Amygdala (tissue), 56 donors: ENCODE results near the gene DPEP2NB.
"Not testable (repeated sequence)": the region's sequence is repeated elsewhere in the genome, so short reads cannot be mapped to it uniquely, and the experiment has no call there.

Experiments used
- DNase-seq, 56 donors: peaks; one replicate each; lab custom pipeline; 2025; lab: John Stamatoyannopoulos, UW

DPEP2NB gene

DNA sequence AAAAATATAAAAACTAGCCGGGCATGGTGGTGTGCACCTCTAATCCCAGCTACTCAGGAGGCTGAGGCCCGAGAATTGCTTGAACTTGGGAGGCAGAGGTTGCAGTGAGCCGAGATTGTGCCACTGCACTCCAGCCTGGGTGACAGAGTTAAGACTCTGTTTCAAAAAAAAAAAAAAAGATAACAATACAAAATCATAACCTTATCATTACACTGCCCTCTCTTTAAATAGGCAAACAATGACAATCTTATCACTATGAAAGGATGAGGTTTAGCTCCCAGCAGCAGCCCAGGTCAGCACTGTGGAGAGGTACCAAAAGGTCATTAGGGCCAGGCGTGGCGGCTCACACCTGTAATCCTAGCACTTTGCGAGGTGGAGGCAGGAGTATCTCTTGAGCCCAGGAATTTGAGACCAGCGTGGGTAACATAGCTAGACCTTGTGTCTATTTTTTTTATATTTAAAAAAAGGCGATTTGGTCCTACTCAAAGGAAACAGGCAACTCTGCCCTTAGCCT lies 3.5 kb upstream of the DPEP2NB start:
- DNase-seq, result no peak

DNA sequence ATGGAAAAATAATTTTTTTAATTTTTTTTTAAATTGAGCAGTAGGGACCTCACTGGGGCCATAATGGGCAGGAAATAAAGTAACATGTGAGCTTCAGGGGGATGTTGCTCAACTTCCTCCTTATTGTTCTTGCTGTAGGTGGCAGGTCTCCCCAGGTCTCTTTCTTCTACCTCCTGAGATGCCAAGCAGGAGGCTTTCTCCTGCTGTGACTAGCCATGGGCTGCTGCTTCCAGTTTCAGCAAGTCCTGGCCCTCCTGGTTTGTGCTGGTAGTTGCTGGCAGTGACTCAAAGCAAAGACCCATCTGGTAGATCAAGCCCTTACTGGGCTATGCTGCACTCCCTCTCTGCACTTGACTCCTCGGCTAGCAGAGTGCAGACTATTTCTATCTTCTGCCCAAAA lies 2.3 kb downstream of the DPEP2NB start:
- no peak for DNase-seq

- DNase-seq, result not testable (repeated sequence)
Measured at GRCh38 chr16:68009872-68010271, 5.8 kb downstream of the DPEP2NB start.

DNA sequence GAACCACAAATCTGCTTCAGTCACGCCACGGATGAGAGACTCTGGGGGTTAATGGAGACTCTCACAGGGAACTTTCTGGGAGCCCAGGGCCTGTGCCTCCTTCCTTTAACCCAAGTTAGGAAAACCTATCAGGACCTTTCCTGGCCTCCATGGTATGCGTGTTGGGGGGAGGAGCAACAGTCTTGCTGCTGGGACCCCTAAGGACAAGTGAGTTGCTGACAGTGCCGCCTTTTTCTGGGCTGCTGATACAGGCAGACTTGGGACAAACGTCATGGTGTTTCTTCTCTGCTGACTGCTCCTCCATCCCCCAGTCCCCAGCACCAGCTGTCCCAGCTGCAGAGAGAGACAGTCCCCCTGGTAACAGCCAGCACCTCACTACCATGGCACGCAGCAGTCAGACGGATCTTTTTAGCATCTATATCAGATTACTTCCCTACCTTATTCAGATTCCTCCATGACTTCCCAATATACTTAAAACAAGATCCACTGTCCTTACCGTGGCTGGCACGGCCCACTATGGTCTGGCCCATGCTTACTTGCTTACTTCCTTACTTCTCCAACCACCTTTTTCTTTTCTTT lies 6.5 kb downstream of the DPEP2NB start:
- DNase-seq, result no peak

- DNase-seq, result peak in 7 of 56 donors; percentile 2 to 50 (median 12)
Measured at GRCh38 chr16:68005786-68006286, 9.9 kb downstream of the DPEP2NB start.

DNA sequence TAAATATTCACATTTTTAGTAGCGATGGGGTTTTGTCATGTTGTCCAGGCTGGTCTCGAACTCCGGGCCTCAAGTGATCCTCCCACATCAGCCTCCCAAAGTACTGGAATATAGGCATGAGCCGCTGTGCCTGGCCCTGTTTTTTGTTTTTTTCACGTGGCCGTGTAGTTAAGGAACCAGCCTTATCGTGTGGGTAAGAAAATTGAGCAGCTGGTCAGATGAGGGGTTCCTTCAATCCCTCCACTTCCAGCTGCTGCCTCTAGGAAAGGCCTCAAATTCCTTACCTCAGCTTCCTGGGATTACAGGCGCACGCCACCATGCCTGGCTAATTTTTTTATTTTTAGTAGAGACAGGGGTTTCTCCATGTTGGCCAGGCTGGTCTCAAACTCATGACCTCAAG lies 10.5 kb downstream of the DPEP2NB start:
- DNase-seq, result no peak

GRCh38 chr16:68003031-68003430 lies 12.7 kb downstream of the DPEP2NB start:
- DNase-seq, result no peak

DNA sequence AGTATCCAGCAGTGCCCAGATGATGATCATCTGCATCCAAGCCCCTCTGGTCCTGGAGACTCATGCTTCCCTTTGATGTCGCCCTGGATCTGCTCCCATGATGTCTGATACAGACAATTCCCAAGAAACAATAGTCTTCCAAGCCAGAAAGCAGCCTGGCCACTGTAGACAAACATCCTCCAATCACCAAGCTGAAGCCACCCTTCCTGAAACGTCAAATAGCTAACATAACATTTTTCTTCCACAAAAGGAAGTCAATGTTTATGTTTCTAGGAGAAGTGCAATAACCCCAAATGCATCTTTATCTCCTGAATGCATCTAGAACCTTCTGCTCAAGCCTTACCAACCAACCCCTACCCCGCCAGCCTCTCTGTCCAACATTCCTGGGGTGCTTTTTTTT lies 15.3 kb downstream of the DPEP2NB start:
- DNase-seq, result no peak

- DNase-seq, result no peak
Measured at GRCh38 chr16:67999985-68000384, 15.7 kb downstream of the DPEP2NB start.

DNA sequence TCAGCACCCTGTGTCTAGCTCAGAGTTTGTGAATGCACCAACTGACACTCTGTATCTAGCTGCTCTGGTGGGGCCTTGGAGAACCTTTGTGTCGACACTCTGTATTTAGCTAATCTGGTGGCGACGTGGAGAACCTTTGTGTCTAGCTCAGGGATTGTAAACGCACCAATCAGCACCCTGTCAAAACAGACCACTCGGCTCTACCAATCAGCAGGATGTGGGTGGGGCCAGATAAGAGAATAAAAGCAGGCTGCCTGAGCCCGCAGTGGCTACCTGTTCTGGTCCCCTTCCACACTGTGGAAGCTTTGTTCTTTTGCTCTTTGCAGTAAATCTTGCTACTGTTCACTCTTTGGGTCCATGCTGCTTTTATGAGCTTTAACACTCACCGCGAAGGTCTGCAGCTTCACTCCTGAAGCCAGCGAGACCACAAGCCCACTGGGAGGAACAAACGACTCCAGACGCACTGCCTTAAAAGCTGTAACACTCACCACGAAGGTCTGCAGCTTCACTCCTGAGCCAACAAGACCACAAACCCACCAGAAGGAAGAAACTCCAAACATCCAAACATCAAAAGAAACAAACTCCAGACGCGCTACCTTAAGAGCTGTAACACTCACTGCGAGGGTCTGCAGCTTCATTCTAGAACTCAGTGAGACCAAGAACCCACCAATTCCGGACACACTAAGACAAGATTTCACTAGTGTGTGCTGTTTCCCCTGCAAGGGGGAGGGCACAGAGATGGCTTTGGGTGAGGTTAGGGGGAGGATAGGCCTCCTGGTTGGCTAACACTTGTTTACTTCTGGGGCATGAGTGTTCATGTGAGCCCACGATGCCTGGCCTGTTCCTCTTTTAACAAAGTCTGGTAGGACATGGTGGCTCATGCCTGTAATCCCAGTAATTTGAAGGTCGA lies 16.7 kb downstream of the DPEP2NB start, which contains the start of gene DPEP2:
TSS of gene DPEP2 (minus strand) at position 706 of the 910 bp plus-strand sequence. CDS start 6,272 bp downstream, outside the sequence.
- peak in 5 of 56 donors; percentile 1 to 43 (median 8) for DNase-seq

DNA sequence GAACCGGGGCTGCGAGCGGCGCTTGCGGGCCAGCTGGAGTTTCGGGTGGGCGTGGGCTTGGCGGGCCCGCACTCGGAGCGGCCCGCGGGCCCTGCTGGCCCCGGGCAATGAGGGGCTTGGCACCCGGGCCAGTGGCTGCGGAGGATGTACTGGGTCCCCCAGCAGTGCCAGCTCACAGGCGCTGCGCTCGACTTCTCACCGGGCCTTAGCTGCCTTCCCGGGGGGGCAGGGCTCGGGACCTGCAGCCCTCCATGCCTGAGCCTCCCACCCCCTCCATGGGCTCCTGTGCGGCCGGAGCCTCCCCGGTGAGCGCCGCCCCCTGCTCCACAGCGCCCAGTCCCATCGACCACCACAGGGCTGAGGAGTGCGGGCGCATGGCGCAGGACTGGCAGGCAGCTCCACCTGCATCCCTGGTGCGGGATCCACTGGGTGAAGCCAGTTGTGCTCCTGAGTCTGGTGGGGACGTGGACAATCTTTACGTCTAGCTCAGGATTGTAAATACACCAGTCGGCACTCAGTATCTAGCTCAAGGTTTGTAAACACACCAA lies 17.4 kb downstream of the DPEP2NB start:
- DNase-seq, result not testable (repeated sequence)

GRCh38 chr16:67996666-67997065 lies 19.0 kb downstream of the DPEP2NB start:
- no peak for DNase-seq

DNA sequence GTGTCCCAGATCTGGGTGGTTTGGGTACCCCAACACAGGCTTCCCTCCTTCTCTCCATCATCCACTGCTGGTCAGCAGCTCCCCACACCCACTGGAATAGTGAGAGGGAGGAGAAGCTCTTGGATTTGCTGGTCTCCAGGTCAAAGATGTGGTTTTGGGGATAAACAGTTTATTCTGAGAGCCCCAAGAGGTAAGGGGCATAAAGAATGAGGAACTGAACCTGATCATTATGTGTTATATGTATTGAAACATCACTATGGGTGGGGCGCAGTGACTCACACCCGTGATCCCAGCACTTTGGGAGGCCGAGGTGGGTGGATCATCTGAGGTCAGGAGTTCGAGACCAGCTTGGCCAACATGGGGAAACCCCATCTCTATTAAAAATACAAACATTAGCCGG lies 20.3 kb downstream of the DPEP2NB start:
- DNase-seq, result no peak

GRCh38 chr16:67994040-67994408 lies 21.7 kb downstream of the DPEP2NB start:
- DNase-seq, result not testable (repeated sequence)

DNA sequence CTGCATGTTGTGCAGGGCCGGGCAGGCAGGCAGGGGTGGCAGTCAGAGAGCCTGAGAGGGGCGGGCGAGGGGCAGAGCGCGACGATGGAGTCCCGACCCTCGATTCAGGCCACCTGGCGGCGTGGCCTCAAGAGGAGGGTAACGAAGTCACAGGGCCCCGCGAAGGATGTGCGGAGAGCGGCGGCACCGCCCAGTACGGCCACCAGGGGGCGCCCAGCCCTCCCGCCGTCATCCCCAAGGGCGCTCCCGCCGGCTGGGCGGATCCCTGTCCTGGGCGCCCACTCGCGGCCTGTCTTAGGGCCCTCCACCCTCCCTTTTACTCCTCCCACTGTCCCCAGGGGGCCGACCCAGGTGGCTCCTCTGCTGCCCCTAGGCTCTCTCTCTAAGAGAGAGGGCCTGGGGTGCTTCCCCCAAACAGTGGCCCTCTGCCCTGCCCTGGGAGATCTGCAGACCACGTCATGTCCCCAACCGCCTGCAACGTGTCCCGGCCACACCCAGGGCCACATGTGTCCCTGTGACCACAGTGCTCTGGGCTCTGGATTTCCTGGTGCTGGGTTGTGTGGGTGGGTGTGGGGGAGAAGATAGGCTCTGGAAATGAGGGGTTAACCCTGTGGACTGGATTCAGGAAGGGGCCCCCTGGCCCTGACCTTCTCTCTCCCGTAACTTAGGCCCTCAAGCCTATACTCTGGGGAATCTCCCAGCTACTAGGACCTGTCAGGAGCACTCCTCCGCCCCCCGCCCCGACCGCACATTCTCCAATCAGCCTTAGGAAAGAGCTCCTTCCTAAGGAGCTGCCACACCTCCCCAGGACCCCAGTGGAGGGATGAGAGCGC lies 22.3 kb downstream of the DPEP2NB start:
- peak in 40 of 56 donors; percentile 7 to 75 (median 36) for DNase-seq

DNA sequence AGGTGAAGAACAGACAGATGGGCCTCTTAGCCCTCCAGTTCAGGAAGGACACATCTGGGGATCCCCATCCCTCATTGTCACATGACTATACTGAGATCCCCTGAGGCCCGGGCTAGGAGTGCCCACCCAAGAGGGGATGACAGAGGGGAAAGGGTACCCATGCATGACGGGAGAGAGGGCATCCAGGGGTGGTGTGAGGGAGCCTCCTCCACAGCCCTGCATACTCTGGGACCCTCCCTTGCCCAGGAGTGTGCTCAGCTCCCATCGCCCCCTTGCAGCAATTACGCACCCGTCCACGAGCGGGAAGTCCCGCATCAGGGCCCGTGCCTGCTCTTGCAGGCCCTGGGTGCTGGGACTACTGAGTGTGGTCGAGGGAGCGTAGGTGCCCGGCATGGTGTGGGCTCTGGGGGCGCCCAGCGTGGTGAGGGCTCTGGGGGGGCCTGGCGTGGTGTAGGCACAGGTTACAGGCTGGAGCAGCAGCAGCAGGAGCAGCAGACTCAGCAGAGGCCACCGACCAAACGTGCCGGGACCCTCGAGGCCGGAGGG lies 23.0 kb downstream of the DPEP2NB start:
- no peak for DNase-seq

- DNase-seq, result no peak
Measured at GRCh38 chr16:67990018-67990386, 25.7 kb downstream of the DPEP2NB start.

GRCh38 chr16:67989322-67990017 lies 26.2 kb downstream of the DPEP2NB start:
- no peak for DNase-seq

GRCh38 chr16:67988675-67989074 lies 27.0 kb downstream of the DPEP2NB start:
- no peak for DNase-seq
